Liver (tissue), 9 donors: ENCODE data around the gene ARHGEF28. TPM values are rescaled to one million over a fixed set of nuclear protein-coding genes. Genes with fewer than 3 reads are reported as not detected.

Source experiments
- DNase-seq: peaks from one replicate; pipeline ENCODE4 v3.0.0-alpha.2; 2017; ENCODE audit warnings: low spot score
- H3K27ac ChIP-seq, 2 donors: one replicate each; pipeline ENCODE4 v1.7.0; 2013; ENCODE audit warnings: inconsistent platforms in 2 of 2, low read length in 2 of 2, control low read depth in 1 of 2, low read depth in 1 of 2, mild to moderate bottlenecking in 1 of 2
- H3K27me3 ChIP-seq, 4 donors: one replicate each; pipeline versions ENCODE4 v1.6.1 to v1.7.0; 2013; ENCODE audit warnings: low read length in 3 of 4, inconsistent platforms in 1 of 4, mild to moderate bottlenecking in 1 of 4, moderate library complexity in 1 of 4; ENCODE audit not compliant: control insufficient read depth in 4 of 4, insufficient read depth in 4 of 4
- H3K36me3 ChIP-seq, 4 donors: one replicate each; pipeline versions ENCODE4 v1.6.1 to v1.7.0; 2013; ENCODE audit warnings: low read length in 3 of 4, mild to moderate bottlenecking in 3 of 4, low read depth in 1 of 4, moderate library complexity in 1 of 4; ENCODE audit not compliant: control insufficient read depth in 4 of 4, insufficient read depth in 3 of 4
- H3K4me1 ChIP-seq, 4 donors: one replicate each; pipeline versions ENCODE4 v1.6.1 to v1.7.0; 2013; ENCODE audit warnings: low read length in 3 of 4, mild to moderate bottlenecking in 3 of 4, moderate library complexity in 1 of 4; ENCODE audit not compliant: control insufficient read depth in 4 of 4, insufficient read depth in 4 of 4
- H3K4me3 ChIP-seq, 3 donors: one replicate each; pipeline versions ENCODE4 v1.6.1 to v1.7.0; 2013; ENCODE audit warnings: low read length in 3 of 3, control low read depth in 1 of 3, low read depth in 1 of 3, mild to moderate bottlenecking in 1 of 3
- H3K9ac ChIP-seq, 2 donors: one replicate each; pipeline ENCODE4 v1.7.0; 2013; ENCODE audit warnings: low read length in 2 of 2, mild to moderate bottlenecking in 2 of 2, moderate library complexity in 2 of 2, control low read depth in 1 of 2, low read depth in 1 of 2
- H3K9me3 ChIP-seq, 4 donors: one replicate each; pipeline versions ENCODE4 v1.6.1 to v1.7.0; 2013; ENCODE audit warnings: low read length in 3 of 4; ENCODE audit not compliant: control insufficient read depth in 4 of 4
- ATF3 ChIP-seq: IDR thresholded peaks from 2 replicates; pipeline ENCODE4 v1.6.1; 2016; ENCODE audit warnings: antibody characterized with exemption
- EGR1 ChIP-seq, 2 donors: IDR thresholded peaks; 2 replicates each; pipeline ENCODE4 v1.6.1; 2016 to 2018; ENCODE audit warnings: antibody characterized with exemption in 2 of 2, low read depth in 2 of 2
- FOXA1 ChIP-seq: IDR thresholded peaks from 2 replicates; pipeline ENCODE4 v1.6.1; 2016; ENCODE audit warnings: antibody characterized with exemption
- FOXA2 ChIP-seq: IDR thresholded peaks from 2 replicates; pipeline ENCODE4 v1.6.1; 2016; ENCODE audit warnings: antibody characterized with exemption
- GABPA ChIP-seq, 2 donors: IDR thresholded peaks in 1 of 2; conservative IDR thresholded peaks in 1 of 2; 2 replicates each; pipeline ENCODE4 v1.6.1; 2016; ENCODE audit warnings: antibody characterized with exemption in 2 of 2, mild to moderate bottlenecking in 1 of 2, moderate library complexity in 1 of 2
- HNF4A ChIP-seq, 2 donors: conservative IDR thresholded peaks; 2 replicates each; pipeline ENCODE4 v1.6.1; 2016; ENCODE audit warnings: antibody characterized with exemption in 2 of 2, mild to moderate bottlenecking in 2 of 2
- HNF4G ChIP-seq: IDR thresholded peaks from 2 replicates; pipeline ENCODE4 v1.6.1; 2016; ENCODE audit warnings: antibody characterized with exemption
- JUND ChIP-seq, 2 donors: IDR thresholded peaks; 2 replicates each; pipeline ENCODE4 v1.6.1; 2016; ENCODE audit warnings: antibody characterized with exemption in 2 of 2
- MAX ChIP-seq: IDR thresholded peaks from 2 replicates; pipeline ENCODE4 v1.6.1; 2016; ENCODE audit warnings: antibody characterized with exemption
- NR2F2 ChIP-seq: IDR thresholded peaks from 2 replicates; pipeline ENCODE4 v1.6.1; 2016; ENCODE audit warnings: antibody characterized with exemption
- RAD21 ChIP-seq, 2 donors: IDR thresholded peaks; 2 replicates each; pipeline ENCODE4 v1.6.1; 2016; ENCODE audit warnings: antibody characterized with exemption in 2 of 2, mild to moderate bottlenecking in 2 of 2
- RXRA ChIP-seq, 2 donors: IDR thresholded peaks; 2 replicates each; pipeline ENCODE4 v1.6.1; 2017 to 2018; ENCODE audit warnings: antibody characterized with exemption in 2 of 2, mild to moderate bottlenecking in 1 of 2
- SP1 ChIP-seq: IDR thresholded peaks from 2 replicates; pipeline ENCODE4 v1.6.1; 2018; ENCODE audit warnings: antibody characterized with exemption, mild to moderate bottlenecking
- TAF1 ChIP-seq: conservative IDR thresholded peaks from 2 replicates; pipeline ENCODE4 v1.6.1; 2016; ENCODE audit warnings: antibody characterized with exemption, mild to moderate bottlenecking
- YY1 ChIP-seq: IDR thresholded peaks from 2 replicates; pipeline ENCODE4 v1.6.1; 2016; ENCODE audit warnings: antibody characterized with exemption, mild to moderate bottlenecking
- ZBTB33 ChIP-seq: IDR thresholded peaks from 2 replicates; pipeline ENCODE4 v1.6.1; 2016; ENCODE audit warnings: antibody characterized with exemption
- WGBS: extraction: QIAGEN DNeasy Blood & Tissue Kit; methylation state at CpG from one replicate; pipeline ENCODE4 v1.1.7; 2013; 5-methylcytosine and 5-hydroxymethylcytosine counted together
- polyA plus RNA-seq, 2 donors: library from polyadenylated mRNA; stranded (reverse) in 1 of 2; unstranded in 1 of 2; fragments of 200-250 nt in 1 of 2; fragments of >200 nt in 1 of 2; fragmentation: Nextera tagmentation in 1 of 2; extraction: Ambion mirVana in 1 of 2; gene quantifications; one replicate each; pipeline versions ENCODE4 v1.2.1 to v1.2.3, GENCODE V29; 2013 to 2015
- total RNA-seq, 2 donors: library from RNA; depleted of rRNA; stranded (reverse); fragments of >200 nt; gene quantifications; one replicate each; pipeline ENCODE4 v1.2.3, GENCODE V29; 2014
- TF ChIP-seq, protein P1 (sequence below): IDR thresholded peaks from 2 replicates; pipeline ENCODE4 v1.6.1; 2016; ENCODE audit warnings: antibody characterized with exemption, mild to moderate bottlenecking
- TF ChIP-seq, protein P2 (sequence below): fragments of 150-350 bp; IDR thresholded peaks from 2 replicates; pipeline ENCODE4 v1.5.1; 2017; ENCODE audit warnings: improper control_type of control experiment, low read depth, low read length; ENCODE audit not compliant: missing input control
- donor health status: healthy.
- donor health status: healthy.
- donor health status: healthy.
- donor health status: healthy.
- donor health status: healthy.

The ARHGEF28 gene
- total and polyA plus RNA-seq, 4 donors, result 1.6 to 13.9 (median 3.6) TPM

DNA sequence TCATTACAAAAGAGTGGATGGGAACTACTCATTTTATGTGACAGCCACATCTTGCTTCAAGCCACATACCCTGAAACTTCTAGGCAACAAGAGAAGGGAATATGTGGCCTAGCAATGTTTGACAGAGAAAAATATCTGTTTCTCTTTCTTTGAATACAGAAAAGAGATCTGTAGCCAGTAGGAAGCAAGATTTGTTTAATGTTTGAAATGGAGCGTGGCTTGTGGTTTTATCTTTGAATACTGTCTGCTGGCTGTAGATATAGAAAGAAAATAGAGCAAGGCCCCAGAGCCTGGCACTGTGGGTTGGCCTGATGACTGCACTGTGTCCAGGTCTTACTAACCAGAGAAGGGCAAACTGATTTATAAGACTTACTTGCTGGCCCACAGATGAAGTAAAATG is 133.8 kb downstream of the ARHGEF28 start:
- Histone ChIP-seq H3K4me3 (no peak overlapping the region), H3K4me1 (peaks cover 10 to 12% (median 11%) of the 10 kb centered on the region in 4 donors), H3K36me3 (no peaks in the 10 kb centered on the region), H3K9ac (no peak overlapping the region), H3K9me3 (no peaks in the 10 kb centered on the region), H3K27me3 (no peaks in the 10 kb centered on the region), H3K27ac (no peak overlapping the region)
- DNase-seq, result no peak
- 37% methylated on average over 1 of the region's 1 CpG for WGBS
- TF ChIP-seq JUND (IDR thresholded peaks at IDR 0.05) (no peak), MAX (no peak), RAD21 (IDR thresholded peaks at IDR 0.05) (no peak), SP1 (no peak), YY1 (no peak), HNF4A (conservative IDR thresholded peaks at IDR 0.05) (no peak), FOXA2 (no peak), GABPA (IDR thresholded peaks at IDR 0.05 in 1 of 2, conservative IDR thresholded peaks at IDR 0.05 in 1 of 2) (no peak), HNF4G (no peak), NR2F2 (no peak), EGR1 (IDR thresholded peaks at IDR 0.05; ENCODE audit: low read depth in 2 of 2) (no peak)
- TF ChIP-seq, protein P1, sequence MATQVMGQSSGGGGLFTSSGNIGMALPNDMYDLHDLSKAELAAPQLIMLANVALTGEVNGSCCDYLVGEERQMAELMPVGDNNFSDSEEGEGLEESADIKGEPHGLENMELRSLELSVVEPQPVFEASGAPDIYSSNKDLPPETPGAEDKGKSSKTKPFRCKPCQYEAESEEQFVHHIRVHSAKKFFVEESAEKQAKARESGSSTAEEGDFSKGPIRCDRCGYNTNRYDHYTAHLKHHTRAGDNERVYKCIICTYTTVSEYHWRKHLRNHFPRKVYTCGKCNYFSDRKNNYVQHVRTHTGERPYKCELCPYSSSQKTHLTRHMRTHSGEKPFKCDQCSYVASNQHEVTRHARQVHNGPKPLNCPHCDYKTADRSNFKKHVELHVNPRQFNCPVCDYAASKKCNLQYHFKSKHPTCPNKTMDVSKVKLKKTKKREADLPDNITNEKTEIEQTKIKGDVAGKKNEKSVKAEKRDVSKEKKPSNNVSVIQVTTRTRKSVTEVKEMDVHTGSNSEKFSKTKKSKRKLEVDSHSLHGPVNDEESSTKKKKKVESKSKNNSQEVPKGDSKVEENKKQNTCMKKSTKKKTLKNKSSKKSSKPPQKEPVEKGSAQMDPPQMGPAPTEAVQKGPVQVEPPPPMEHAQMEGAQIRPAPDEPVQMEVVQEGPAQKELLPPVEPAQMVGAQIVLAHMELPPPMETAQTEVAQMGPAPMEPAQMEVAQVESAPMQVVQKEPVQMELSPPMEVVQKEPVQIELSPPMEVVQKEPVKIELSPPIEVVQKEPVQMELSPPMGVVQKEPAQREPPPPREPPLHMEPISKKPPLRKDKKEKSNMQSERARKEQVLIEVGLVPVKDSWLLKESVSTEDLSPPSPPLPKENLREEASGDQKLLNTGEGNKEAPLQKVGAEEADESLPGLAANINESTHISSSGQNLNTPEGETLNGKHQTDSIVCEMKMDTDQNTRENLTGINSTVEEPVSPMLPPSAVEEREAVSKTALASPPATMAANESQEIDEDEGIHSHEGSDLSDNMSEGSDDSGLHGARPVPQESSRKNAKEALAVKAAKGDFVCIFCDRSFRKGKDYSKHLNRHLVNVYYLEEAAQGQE, result no peak

- no peaks in the 10 kb centered on the region for H3K36me3 ChIP-seq
- H3K27ac ChIP-seq, result peak overlapping the region; percentile 59 to 66
- H3K27me3 ChIP-seq, result no peaks in the 10 kb centered on the region
- H3K4me1 ChIP-seq, result peaks cover 10 to 12% (median 10%) of the 10 kb centered on the region in 4 donors
- no peaks in the 10 kb centered on the region for H3K9me3 ChIP-seq
- TF ChIP-seq RAD21 (IDR thresholded peaks at IDR 0.05), result peak in 1 of 2 donors; percentile 32
- peak; percentile 84 for TF ChIP-seq YY1
- TF ChIP-seq ZBTB33, result peak; percentile 75
- TF ChIP-seq HNF4G, result peak; percentile 84
- TF ChIP-seq GABPA (IDR thresholded peaks at IDR 0.05 in 1 of 2, conservative IDR thresholded peaks at IDR 0.05 in 1 of 2), result peak in 1 of 2 donors; percentile 38
- TF ChIP-seq, protein P1, result peak; percentile 22
- no peak for TF ChIP-seq NR2F2
- TF ChIP-seq SP1, result peak; percentile 76
- TF ChIP-seq HNF4A (conservative IDR thresholded peaks at IDR 0.05), result peak; percentile 98
- peak; percentile 27 for TF ChIP-seq FOXA1
- peak in 1 of 2 donors; percentile 75 for TF ChIP-seq EGR1 (IDR thresholded peaks at IDR 0.05; ENCODE audit: low read depth in 2 of 2)
- peak; percentile 46 for TF ChIP-seq FOXA2
- TF ChIP-seq MAX, result peak; percentile 96
- no peak for TF ChIP-seq TAF1
- no peak for TF ChIP-seq ATF3
- peak; percentile 48 to 74 for TF ChIP-seq JUND (IDR thresholded peaks at IDR 0.05)
- peak; percentile 74 to 75 for TF ChIP-seq RXRA (IDR thresholded peaks at IDR 0.05)
- TF ChIP-seq, protein P2, sequence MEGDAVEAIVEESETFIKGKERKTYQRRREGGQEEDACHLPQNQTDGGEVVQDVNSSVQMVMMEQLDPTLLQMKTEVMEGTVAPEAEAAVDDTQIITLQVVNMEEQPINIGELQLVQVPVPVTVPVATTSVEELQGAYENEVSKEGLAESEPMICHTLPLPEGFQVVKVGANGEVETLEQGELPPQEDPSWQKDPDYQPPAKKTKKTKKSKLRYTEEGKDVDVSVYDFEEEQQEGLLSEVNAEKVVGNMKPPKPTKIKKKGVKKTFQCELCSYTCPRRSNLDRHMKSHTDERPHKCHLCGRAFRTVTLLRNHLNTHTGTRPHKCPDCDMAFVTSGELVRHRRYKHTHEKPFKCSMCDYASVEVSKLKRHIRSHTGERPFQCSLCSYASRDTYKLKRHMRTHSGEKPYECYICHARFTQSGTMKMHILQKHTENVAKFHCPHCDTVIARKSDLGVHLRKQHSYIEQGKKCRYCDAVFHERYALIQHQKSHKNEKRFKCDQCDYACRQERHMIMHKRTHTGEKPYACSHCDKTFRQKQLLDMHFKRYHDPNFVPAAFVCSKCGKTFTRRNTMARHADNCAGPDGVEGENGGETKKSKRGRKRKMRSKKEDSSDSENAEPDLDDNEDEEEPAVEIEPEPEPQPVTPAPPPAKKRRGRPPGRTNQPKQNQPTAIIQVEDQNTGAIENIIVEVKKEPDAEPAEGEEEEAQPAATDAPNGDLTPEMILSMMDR, result peak; percentile 37
- DNase-seq, result no peak
- no peak overlapping the region for H3K4me3 ChIP-seq
- H3K9ac ChIP-seq, result no peak overlapping the region
- 41% methylated on average over 7 of the region's 7 CpGs for WGBS
Observed at GRCh38 chr5:73763300-73764032, 137.5 kb downstream of the ARHGEF28 start.
